ENCODE results near the gene TTLL3. TPM values are rescaled to one million over a fixed set of nuclear protein-coding genes. Genes with fewer than 3 reads are reported as not detected.

Gene TTLL3
- total and polyA plus RNA-seq, 2 of the 8 experiments (the other 6 are each of a cell fraction or from before 2014, with no cell fraction given), result 5.9 to 8.9 TPM

DNA sequence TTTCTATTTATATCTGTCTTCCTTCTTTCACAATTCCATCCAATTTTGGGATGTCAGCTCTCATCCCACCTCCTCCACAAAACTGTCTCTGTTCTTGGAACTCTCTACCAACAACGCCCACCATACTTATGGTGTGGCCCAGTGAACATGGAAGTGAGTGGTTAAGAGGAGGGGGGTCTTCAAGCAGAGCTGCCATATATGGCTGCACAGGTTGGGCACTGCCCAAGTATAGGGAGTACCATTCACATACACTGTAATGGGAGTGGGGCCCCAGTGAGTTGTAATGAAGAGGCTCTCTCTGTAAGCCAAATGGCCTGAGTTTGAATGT, 32.4 kb upstream of the TTLL3 start (continued):
- TF ChIP-seq CTCF (IDR thresholded peaks at IDR 0.05; ENCODE audit: control extremely low read depth in 1 of 3, insufficient read depth in 1 of 3, low read depth in 1 of 3, low read length in 3 of 3), result no peak
- TF ChIP-seq, protein P1, sequence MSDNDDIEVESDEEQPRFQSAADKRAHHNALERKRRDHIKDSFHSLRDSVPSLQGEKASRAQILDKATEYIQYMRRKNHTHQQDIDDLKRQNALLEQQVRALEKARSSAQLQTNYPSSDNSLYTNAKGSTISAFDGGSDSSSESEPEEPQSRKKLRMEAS (IDR thresholded peaks at IDR 0.05), result no peak
- TF ChIP-seq FOSL1 (IDR thresholded peaks at IDR 0.05; ENCODE audit: insufficient read depth, low read depth, low read length), result no peak
- no peak for TF ChIP-seq KDM1A (IDR thresholded peaks at IDR 0.05; ENCODE audit: borderline replicate concordance, low read length)
- TF ChIP-seq CBX8 (IDR thresholded peaks at IDR 0.05; ENCODE audit: borderline replicate concordance, low read depth, low read length), result no peak
- TF ChIP-seq ASH2L (IDR thresholded peaks at IDR 0.05; ENCODE audit: low read length), result no peak

Measured in H1 (cell line).